ENCODE data around the gene PLXNA2.

Gene PLXNA2

DNA sequence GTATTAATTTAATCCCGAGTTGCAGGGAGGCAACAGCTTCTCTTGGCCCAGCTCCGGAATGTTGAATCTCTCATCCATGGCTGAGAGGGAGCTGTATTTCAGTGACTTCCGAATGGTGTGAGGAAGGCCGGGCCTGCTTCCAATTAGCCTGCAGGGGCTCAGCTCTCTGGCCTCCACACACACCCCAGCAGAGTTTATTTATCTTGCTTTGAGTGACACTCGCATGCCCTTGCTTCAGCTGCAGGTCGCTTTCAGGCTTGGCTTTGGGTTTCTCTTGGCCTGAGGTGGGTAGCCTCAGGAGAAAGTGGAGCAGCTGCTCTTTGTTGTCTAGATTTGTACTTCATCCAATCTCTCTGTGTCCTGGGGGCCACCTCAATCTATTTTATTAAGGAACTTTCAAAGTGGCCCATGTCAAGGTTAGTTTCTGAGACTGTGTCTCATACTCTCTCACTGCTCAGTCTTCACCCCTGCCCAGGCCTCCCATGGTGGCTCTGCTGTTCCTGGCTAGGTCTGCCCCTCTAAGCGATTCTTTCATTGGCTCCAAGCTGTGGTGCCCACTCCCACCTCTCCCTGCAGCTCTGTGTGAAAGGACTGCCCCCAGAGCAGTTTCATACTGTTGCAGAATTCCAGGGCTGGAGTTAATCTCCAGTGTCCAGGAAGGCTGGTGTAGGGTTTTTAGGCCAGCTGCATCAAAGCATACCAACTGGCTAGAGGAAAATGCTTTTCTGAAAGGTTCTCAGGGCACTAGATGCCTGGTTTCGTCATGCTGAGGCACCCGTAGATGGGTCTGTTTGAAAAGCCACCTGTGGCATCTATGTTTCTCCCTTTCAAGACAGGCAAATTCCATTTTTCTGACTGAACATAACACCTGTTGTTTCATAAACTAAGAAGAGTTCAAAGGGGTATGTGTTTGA, 153.5 kb downstream of the PLXNA2 start:
- DNase-seq (ENCODE audit: low spot score): no peak

DNA sequence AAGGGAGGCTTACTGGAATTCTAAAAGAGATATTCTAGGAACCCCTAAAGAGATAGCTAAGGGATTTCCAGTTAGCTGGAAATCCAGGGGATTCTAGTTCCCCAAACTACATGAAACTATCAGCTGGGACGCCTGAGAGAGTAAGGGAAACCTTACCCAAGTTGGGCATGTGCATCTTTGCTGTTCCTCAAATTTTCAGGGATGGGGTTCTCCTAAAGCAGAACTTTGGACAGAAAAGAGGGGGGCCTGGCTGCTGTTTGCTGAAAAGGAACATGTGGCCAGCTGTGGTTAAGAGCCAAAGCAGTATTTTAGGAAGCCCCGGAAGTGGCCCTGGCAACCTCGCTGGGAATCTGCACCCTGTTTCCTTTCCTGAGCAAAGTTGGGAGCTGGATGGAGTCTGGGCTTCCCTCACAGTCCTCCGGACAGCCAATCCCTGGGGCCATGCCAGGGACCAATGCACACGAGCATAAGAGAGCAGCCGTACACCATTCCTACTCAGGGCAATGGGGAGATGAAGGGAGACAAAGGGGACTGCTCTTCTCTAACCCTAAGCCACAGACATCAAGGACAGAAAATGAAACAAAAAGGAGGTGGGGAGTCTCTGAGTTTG, 154.3 kb downstream of the PLXNA2 start:
- DNase-seq (ENCODE audit: low spot score): no peak

DNA sequence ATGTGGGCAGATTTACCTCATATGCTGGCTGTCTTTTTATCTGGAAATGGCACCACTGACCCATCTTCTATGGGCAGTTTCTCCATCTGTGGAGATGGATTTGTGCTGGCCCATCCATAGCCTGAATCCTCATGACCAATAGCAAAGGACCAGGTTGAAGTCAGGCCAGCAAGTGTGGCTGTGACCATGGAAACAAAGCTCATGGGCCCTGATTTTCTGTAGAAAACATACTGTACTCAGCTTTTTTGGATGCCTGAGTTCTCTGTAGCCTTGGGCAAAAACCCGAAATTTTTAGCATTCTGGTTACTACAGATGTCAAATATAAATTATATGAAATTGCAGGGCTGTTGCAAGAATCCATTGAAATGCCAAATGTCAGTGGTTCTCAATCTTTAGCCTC, 155.0 kb downstream of the PLXNA2 start:
- no peak for DNase-seq (ENCODE audit: low spot score)

DNA sequence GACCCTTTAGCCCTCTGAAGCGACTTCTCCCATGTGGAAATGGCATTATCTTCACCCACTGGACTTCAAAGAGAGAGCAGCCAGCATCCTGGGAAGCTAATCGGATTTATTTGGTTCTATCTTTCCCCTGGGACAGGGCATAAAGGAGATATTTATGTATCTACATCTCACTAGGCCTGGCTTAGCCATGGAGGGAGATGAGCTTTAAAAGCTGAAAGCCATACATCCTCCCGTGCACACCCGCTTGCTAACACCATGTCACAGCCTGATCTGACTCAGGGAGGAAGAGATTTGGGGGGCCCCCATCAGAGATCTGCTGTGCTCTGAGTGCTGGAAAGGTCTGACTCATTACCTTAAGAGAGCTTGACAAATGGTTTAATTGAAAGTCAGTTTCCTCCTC, 155.9 kb downstream of the PLXNA2 start:
- no peak for DNase-seq (ENCODE audit: low spot score)

DNA sequence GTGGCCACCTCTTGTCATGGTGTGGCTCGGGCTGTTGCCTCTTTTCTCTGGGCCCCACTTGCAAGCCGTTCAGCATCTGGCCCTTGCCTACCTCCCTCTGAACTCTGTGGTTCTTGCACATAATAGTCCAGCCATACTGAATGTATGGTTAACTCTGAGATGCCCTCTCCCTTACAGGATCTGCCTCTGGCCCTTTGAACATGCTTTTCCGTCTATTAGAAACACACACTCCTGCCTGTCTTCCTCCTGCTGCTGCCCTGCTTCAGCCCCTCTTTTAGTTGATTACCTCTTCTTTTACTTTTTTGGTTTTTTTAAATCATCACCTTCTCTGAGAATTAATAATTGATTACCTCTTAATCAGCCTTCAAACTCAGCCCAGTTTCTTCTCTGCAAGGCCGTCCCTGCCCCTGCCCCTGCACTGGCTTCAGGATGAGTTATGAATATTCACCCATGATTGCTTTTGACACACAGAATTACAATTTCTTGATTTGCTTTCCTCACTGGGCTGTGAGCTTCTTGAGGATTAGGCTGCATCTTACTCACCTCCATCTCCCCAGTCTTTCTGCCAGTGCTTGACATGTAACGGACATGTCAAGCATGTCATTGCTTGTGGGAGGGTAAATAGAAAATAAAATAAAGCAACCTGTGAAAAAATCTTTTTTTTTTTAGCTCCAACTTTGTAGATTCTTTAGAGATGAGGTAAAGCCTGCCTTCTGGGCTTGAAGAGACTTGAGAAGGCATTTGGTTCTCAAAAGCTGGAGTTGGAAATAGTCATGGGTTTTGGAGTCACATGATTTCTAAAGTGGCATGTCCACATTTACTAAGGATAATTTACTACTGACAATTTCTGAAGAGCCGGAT, 158.3 kb downstream of the PLXNA2 start:
- no peak for DNase-seq (ENCODE audit: low spot score)

DNA sequence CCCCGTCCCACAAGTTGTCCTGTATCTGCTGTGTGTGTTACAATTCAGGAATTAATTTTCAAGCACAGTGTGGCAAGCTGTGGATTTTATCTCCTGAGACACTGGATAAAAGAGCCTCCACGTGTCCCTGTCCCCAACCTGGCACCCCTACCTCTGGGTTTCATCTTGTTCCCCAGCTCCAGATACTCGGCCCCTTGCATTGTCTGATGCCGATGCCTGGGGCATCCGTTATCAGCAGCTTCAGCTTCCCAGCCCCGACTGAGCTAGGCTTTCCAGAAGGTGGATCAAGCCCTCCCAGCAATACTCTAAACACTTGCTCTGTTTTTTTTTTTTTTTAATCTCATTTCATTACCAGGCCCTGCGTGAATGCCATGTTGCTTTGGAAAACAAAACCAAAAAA, 159.4 kb downstream of the PLXNA2 start:
- no peak for DNase-seq (ENCODE audit: low spot score)

DNA sequence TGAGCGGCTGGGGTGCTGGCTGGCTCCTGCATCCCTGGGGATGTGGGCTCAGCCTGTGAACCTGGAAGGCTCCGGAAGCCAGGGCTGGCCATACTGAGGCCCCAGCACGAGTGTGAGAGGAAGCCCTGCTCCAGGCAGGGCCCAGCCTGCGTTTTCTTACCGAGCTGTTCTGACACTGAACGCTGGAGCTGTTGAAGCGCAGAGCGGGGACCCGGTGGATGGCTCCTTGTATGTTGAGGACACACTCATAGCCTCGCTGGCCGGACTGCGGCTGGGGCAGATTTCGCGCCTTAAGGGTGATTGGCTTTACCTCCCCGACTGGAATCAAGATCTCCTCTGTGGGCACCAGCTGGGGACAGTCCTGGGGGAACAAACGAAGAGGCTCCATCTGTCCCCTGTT, 160.0 kb downstream of the PLXNA2 start:
- no peak for DNase-seq (ENCODE audit: low spot score)

DNA sequence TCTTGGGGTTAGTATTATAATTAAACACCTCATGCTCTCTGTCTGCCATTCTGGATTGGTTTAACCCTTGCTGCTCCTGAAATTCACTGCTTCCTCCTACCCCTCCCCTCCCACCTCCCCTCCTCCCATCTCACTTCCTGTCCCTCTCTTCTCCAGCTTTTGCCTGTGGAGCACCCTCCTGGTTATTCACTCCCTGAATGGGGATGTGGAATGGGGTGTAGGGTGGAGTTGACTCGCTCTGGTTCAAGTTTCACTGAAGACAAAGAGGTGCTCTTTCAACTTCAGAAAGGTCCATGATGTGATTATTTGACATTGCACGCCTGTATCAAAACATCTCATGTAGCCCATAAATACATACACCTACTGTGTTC, 160.5 kb downstream of the PLXNA2 start:
- DNase-seq (ENCODE audit: low spot score): no peak

DNA sequence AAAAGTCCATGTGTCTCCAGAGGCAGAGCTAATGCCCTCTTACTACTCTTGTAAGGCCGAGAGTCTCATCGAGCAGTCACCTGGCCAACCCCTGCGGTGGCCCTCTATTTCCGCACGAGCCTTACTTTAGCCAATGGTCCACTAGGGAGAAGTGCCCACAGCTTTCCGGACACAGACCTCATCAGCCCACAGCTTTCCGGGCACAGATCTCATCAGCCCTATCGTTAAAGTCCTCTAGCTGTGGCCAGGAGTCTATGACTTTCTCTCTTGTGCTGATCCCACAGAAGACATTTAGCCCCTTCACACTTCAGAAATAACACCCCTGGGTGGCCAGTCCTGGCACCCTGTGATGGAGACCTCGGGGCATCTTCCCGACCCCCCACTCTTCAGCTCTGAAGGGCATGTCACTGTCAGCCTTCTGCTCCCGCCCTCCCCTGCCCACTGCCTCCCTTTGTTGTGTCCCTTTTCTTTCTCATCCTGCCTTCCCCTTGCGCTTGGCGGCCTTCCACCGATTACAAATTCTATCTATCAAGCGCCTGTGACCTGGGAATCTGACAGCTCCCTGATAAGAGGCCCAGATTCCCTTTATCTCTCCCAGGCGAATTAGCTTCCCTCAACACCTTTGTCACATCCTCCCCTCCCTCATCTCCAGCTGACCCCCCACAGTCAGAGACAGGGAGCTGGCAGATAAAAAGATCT, 161.0 kb downstream of the PLXNA2 start:
- no peak for DNase-seq (ENCODE audit: low spot score)

DNA sequence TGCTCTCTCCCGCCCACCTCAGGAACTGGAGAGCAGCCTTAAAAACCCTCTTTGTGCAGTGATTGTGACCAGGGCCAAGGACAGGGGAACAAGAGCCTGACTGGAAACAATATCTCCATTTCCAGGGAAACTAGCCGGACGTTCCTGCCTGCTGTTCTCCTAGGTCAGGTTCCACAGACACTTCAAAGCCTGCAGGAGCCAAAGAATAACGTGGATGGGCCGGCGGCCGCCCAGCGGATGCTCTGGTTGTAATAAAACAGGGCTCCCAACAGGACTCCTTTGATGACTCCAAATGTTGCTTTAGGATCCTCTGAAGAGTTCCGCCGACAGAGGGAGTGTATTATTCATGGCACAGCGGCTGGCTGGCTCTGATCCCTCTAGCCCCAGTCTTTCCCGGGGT, 162.2 kb downstream of the PLXNA2 start:
- DNase-seq (ENCODE audit: low spot score): no peak

DNA sequence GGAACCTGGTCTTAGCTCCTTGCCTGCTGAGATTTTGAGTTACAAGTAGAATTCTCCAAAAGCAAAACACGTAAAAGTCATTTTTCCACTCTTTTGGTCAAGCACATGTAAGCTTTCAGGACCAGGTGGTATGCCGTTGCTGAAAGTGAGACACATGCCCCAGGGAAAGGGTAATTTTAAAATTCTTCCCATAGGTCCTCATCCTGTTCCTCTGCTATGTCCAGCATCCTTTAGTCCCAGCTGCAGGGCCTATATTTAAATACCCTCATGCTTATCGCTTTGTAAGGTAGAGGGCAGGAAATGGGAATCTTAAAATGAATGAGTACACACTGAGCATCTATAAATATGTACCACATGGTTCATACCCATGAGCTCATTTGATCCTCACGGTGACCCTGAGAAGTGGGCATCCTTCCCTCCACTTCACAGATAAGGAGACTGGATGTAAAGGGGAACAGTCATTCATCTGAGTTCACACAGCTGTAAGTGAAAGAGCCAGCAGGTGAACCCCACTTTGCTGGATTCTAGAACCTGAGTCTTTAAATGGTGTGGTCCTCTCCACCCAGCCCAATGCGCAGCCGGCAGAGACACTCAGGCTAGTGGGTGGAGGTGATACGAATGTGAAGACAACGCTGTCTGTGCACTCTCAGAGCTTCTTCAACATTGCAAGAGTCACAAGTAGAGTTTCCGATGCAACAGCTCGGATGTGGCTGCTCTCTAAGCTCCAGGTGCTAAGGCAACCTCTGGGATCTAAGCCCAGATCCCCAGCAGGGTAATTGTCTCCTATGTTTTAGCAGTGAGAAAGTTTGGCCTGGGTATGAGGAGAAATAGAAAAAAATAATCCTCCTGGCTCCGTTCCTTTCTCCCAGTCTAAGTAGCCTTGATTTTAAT, 163.5 kb downstream of the PLXNA2 start:
- DNase-seq (ENCODE audit: low spot score): no peak

DNA sequence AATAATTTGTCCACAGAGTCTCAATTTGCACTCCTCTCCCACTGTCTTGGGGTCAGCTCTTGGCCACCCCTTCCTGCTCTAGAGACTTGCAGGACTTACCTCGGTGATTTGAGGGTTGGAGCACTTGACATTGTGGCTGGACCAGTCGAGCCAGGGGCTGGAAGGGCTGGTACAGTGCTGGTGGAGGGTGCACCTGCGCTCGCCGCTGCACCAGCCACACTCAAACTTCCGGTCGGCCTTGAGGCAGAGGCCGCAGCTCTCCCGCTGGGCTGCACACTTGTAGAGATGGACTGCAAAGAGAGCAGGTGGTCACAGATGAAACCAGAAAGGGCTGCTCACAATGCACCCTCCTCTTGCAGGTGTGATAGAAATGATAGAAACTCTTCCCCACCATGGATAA, 165.0 kb downstream of the PLXNA2 start:
- no peak for DNase-seq (ENCODE audit: low spot score)

DNA sequence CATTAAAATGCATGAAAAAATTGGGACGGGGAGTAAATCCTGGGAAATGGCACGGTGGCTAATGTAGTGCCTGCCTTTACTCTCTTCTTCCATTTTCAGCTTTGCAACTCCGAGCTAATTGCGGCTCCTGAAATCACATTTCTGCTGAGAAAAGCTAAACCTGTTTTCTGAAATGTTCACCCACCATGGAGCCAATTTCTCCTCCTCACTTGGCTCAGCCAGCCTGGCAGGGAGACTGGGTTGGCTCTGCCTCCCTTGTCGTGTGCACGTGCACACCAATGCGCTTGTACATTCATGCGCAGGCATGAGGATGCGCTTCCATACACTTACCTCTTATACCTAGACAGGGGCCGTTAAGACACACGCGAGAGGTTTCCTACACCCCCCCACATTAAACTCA, 165.4 kb downstream of the PLXNA2 start:
- no peak for DNase-seq (ENCODE audit: low spot score)

DNA sequence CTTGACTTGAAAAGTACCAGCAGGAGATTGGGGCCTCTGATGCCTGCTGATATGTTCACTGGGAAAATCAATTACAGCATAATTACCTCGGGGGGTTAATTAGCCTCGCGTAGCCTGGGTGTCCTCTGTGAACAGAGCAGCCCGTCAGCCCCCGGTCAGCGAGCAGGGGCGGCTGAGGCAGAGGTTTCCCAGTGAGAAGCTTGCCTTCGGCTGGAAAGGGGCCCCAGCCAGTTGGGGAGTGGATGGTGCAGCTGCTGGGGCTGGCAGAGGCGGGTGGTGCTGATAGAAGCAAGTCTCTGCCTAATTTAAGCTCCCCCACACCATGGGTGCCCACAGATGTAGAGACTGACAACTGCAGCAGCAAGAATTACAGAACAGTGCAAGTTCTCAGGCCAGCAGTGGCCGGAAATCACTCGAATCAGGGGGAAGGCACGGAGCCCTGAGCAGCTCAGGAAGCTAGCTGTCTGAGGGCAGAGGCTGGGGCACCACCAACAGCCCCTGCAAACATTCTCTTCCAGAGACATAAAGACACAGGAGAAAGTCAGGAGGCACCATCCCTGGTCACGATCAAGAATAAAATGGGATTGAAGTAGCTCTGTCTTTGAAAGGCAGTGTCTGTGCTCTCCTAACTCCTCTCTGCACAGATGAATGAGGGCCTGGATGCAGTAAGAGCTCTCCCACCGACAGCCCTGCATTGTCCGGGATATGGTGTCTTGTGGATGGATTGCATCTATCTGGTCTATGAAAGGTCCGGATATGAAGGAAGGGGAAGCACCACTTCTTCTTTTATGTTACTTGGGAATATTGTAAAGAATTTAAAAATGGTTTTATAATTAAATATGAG, 166.7 kb downstream of the PLXNA2 start:
- no peak for DNase-seq (ENCODE audit: low spot score)

DNA sequence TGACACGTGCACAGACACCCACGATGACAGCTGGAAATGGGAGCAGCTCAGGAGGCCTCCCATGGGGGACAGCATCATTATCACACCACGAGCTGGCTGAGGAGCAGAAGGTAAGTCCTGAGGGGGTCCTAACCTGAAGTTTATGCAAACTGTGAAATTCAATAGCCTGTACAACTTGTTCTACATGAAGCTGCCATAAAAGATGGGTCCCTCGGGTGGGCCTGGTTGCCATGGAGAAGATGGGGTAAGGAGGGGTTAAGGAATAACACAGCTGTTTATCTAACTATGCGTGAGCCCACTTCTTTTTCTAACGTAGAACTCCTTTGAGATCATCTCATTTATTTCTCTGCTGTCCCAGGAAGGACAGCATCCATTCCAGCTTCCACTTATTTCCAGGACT, 169.8 kb downstream of the PLXNA2 start:
- DNase-seq (ENCODE audit: low spot score): no peak

DNA sequence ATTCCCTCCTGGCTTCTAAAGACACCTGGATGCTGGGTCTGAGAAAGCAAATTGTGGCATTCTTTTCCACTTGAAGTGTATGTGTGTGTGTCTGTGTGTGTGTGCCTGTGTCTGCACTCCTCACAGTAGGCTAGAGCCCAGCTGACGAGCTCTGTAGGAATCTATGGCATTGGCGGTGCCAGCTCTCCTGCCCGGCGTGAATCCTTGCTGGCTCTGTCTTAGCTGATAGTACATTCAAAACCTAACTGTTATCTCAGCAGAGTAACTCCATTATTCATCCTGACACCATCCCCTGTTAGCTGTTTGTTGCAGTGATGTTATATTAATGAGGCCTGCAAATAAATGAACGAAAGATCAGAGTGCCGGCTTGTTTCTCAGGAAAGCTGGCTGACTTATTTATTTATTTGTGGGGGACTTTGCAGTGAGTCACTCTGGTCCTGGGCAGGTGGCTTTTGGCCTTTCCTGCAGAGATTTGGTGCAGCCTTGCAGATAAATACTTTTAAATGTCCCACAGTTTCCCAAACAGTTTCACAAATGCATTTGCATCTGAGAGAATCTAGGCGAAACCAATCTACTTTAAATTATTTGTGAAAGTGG, 172.7 kb downstream of the PLXNA2 start:
- DNase-seq (ENCODE audit: low spot score): no peak

DNA sequence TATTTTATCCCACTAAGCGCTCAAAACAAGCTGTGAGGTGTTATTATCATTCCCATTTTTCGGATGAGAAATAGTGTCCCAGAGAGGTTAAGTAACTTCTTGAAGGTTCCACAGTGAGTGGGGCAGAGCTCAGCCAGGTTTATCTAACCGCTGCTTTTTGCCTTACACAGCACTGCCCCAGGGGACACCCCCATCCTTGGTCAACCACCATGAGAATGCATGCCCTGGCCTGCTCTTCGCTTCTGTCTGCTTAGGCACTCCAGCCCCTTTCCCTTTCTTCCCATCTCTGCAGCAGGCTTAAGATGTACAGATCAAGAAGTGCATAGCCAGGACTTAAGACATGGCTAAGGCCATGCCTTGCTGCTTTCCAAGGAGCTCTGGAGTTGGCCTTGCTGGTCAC, 174.3 kb downstream of the PLXNA2 start:
- DNase-seq (ENCODE audit: low spot score): no peak

DNA sequence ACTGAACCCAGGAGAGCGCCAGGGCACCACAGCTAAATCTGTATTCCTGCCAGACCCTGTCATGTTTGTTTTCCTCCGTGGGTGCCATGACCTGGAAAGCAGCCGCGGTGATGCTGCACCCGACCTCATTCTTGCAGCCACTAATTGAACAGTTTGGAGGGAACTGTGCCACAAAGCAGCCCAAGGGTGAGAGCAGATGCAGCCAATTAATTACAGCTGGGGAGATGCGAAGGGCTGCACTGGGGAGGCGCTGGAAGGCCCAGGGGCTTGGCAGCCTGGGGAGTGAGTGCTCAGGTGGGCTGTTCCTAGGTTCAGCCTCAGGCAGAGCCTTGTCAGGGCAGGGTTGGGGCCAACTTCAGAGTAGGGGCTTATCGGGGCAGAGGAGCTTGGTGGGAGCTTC, 174.9 kb downstream of the PLXNA2 start:
- no peak for DNase-seq (ENCODE audit: low spot score)

DNA sequence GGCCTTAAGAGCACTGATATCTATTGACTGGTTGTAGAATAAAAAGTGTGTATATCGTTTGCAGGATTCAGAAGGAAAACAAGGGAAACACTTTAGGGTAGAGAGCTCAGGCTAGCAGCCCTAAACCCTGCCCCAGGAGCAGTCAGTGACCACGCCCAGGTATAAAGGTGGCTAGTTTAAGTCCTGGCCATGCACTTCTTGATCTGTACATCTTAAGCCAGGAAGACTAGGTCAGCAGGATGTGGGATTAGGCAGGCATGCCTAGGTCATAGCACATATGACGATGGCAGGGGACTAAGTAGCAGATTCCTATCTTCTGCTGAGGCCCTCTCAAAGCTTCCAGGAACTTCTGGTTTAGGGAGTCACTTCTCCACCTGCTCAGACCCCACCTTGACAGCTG, 175.3 kb downstream of the PLXNA2 start:
- no peak for DNase-seq (ENCODE audit: low spot score)

DNA sequence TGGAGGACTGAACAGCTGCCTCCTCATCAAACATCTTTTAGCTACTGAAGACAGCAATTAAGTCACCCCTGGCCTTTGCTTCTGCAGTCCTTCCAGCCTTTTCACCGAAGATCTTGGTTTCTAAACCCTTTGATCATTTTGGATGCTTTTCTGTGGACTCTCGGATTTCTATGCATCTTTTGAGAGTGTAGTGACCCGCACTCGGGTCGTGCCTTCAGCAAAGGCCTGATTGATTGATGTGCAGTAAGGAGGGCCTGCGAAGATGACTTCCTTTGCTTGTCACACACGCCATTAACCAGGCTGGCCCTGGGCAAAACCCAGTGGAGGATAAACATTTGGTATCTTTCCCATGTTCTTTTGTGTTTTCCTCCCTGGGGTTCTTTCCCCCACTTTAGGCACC, 175.8 kb downstream of the PLXNA2 start:
- no peak for DNase-seq (ENCODE audit: low spot score)

Data from RKO (cell line).